AG04450 (cell line): ENCODE data around the gene RSU1. TPM values are rescaled to one million over a fixed set of nuclear protein-coding genes. Genes with fewer than 3 reads are reported as not detected.

Experiments
- CTCF ChIA-PET: fragments of 300-600, 350-600 bp; formaldehyde crosslinking; extraction: SDS; loops from one replicate; lab custom pipeline; 2022; ENCODE audit warnings: antibody characterized with exemption, inconsistent platforms; lab: Charles Lee
- POLR2A ChIA-PET: fragments of 350-600 bp; formaldehyde crosslinking; extraction: SDS; loops from one replicate; lab custom pipeline; 2021; ENCODE audit warnings: antibody characterized with exemption, inconsistent platforms; lab: Yijun Ruan, JAX
- DNase-seq: peaks from one replicate; pipeline ENCODE4 v3.0.0-alpha.2; 2011; ENCODE audit warnings: low read depth, low spot score
- H3K27ac ChIP-seq: one replicate; pipeline ENCODE4 v1.5.1; 2012; ENCODE audit warnings: low read depth, low read length, control low read depth
- H3K27me3 ChIP-seq: one replicate; pipeline ENCODE4 v1.6.0; 2012; ENCODE audit warnings: low read length; ENCODE audit not compliant: control insufficient read depth, insufficient read depth
- H3K4me3 ChIP-seq: 2 replicates; pipeline ENCODE4 v1.5.1; 2011; ENCODE audit warnings: mild to moderate bottlenecking, low read depth, low read length, control low read depth
- H3K9me3 ChIP-seq: 2 replicates; pipeline ENCODE4 v1.5.1; 2012; ENCODE audit warnings: low read length; ENCODE audit not compliant: control insufficient read depth, insufficient read depth
- polyA plus RNA-seq: library from polyadenylated mRNA; depleted of rRNA; stranded (reverse); fragments of >200 nt; gene quantifications from 2 replicates; pipeline ENCODE4 v1.2.3, GENCODE V29; 2011
- TF ChIP-seq, protein P1 (sequence below): IDR thresholded peaks from 2 replicates; pipeline ENCODE4 v1.5.1; 2011; ENCODE audit warnings: low read depth, low read length, control low read depth, inconsistent platforms

Gene RSU1
- polyA plus RNA-seq, 1 experiment: 229 TPM

DNA sequence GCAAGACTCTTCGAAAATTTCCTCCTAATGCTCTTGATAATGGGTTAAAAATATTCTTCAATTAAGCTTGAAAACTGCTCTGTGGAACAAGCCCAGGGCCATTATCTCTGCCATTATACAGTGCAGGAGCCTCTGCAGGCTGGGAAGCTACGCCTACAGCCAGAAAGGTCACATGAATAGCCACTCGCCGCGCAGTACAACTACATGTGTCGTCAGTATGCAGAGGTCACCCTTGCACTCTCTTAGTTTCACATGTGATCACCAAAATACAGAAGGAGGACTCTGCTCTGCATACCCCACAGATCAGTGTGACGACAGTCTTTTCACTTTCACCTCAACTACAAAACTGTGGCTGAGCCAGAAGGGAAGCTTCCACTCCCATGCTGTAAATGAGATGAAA lies 153.8 kb downstream of the RSU1 start:
- no peak for DNase-seq
- TF ChIP-seq, protein P1, sequence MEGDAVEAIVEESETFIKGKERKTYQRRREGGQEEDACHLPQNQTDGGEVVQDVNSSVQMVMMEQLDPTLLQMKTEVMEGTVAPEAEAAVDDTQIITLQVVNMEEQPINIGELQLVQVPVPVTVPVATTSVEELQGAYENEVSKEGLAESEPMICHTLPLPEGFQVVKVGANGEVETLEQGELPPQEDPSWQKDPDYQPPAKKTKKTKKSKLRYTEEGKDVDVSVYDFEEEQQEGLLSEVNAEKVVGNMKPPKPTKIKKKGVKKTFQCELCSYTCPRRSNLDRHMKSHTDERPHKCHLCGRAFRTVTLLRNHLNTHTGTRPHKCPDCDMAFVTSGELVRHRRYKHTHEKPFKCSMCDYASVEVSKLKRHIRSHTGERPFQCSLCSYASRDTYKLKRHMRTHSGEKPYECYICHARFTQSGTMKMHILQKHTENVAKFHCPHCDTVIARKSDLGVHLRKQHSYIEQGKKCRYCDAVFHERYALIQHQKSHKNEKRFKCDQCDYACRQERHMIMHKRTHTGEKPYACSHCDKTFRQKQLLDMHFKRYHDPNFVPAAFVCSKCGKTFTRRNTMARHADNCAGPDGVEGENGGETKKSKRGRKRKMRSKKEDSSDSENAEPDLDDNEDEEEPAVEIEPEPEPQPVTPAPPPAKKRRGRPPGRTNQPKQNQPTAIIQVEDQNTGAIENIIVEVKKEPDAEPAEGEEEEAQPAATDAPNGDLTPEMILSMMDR: no peak
- H3K27me3 ChIP-seq: no peaks in the 10 kb centered on the region
- H3K4me3 ChIP-seq: no peak overlapping the region
- H3K27ac ChIP-seq: no peak overlapping the region
- ChIA-PET POLR2A (no interaction called here), CTCF (interaction anchor here (1.0 kb wide), 1 partner anchor 15 kb away, joined by 3 read pairs; no protein-coding TSS in a partner anchor)
- no peaks in the 10 kb centered on the region for H3K9me3 ChIP-seq

DNA sequence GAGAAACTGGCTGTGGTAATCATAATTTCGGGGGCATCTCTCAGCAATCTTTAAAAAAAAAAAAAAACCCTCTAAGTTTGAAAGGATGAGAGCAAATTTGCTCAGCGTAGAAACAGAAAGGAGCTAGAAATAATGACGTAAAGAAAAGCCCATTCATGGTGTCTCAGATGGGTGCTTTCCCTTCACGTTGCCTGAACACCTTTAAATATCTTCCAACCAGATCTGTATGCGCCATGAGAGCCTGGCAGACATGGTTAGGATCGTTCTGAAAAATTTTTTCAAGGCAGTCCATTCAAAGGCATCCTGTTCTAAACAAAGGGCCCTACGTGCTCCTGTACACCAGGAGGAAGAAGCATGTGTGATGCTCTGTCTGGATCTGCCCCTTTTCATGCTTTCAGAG lies 154.3 kb downstream of the RSU1 start:
- H3K9me3 ChIP-seq: no peaks in the 10 kb centered on the region
- no peak overlapping the region for H3K4me3 ChIP-seq
- CTCF ChIA-PET: interaction anchor here (1.0 kb wide), 1 partner anchor 15 kb away, joined by 3 read pairs; no protein-coding TSS in a partner anchor
- POLR2A ChIA-PET: no interaction called here
- DNase-seq: no peak
- TF ChIP-seq, protein P1: no peak
- H3K27me3 ChIP-seq: no peaks in the 10 kb centered on the region
- H3K27ac ChIP-seq: no peak overlapping the region

DNA sequence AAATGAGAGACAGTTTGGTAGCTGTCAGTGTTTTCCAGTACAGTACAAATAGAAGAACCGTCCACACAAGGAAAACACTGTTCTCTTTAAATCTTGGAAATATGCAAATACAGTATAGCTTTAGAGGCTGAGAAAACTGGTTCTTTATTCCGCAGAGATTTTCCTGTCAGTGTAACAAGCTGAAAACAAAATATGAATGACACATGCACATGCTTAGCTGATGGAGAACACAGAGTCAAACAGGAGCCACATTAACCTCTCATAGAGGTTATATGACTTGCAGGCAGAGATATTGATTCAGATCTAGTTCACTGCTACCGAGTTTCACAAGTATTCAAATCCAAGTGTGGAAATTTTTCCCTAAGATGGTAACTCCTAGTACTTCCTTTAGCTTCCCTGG lies 160.3 kb downstream of the RSU1 start:
- no peak for DNase-seq
- Histone ChIP-seq H3K27ac (no peak overlapping the region), H3K9me3 (no peaks in the 10 kb centered on the region), H3K27me3 (no peaks in the 10 kb centered on the region), H3K4me3 (no peak overlapping the region)
- TF ChIP-seq, protein P1: no peak
- CTCF ChIA-PET: no interaction called here
- POLR2A ChIA-PET: no interaction called here

DNA sequence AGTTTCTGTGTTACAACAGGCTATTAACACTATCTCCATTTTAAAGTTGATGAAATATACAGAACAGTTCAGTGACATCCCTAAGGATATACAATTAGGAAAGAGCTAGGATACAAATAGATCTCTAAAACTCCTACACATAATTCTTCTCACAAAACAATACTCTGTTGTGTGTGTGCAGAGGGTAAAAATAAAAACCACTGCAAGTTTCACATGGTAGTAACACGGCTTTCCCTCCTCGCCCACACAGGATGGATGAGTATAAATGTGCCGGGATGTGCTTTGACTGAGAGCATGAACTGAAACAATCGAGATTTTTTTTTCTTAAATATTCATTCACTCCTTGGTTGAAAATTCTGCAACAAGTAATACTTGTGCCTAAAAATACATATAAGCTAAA lies 164.0 kb downstream of the RSU1 start:
- no peak overlapping the region for H3K4me3 ChIP-seq
- POLR2A ChIA-PET: no interaction called here
- H3K27ac ChIP-seq: no peak overlapping the region
- H3K9me3 ChIP-seq: no peaks in the 10 kb centered on the region
- TF ChIP-seq, protein P1: no peak
- no peak for DNase-seq
- no peaks in the 10 kb centered on the region for H3K27me3 ChIP-seq
- CTCF ChIA-PET: interaction anchor here (1.0 kb wide), 1 partner anchor 124 kb away, joined by 3 read pairs; no protein-coding TSS in a partner anchor

DNA sequence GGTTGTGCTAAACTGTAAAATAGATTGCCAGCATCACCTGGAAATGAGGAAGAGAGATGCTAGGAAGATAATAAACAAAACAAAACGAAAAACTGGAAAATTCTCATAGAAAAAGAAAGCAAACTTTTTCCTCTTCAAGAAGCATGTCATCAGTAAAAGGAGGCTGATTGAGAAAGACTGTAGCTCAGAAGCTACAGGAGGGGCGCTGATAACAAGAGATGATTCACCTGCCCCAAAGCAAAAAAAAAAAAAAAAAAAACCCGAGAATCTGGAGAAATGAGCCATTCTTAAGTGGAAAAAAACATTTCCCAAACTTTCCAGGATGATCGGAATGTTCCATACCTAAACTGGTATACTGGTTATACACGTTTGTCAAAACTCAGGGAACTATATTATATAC lies 165.1 kb downstream of the RSU1 start:
- Histone ChIP-seq H3K9me3 (no peaks in the 10 kb centered on the region), H3K4me3 (no peak overlapping the region), H3K27ac (no peak overlapping the region), H3K27me3 (no peaks in the 10 kb centered on the region)
- POLR2A ChIA-PET: no interaction called here
- DNase-seq: no peak
- CTCF ChIA-PET: interaction anchor here (0.6 to 0.7 kb wide), 2 partner anchors 427 to 750 kb away, joined by 4 to 6 read pairs; no protein-coding TSS in a partner anchor
- TF ChIP-seq, protein P1: no peak
